Vagina (tissue), 2 donors: Measurements from ENCODE around the gene RRP1B.

Source experiments
- POLR2A ChIP-seq, 2 donors: fragments of 450-650 bp; IDR thresholded peaks; one replicate each; pipeline ENCODE4 v1.6.1; 2017; ENCODE audit warnings: antibody characterized with exemption in 2 of 2, mild to moderate bottlenecking in 2 of 2, moderate library complexity in 2 of 2
- POLR2AphosphoS5 ChIP-seq, 2 donors: sonication (generic); formaldehyde crosslinking; IDR thresholded peaks; one replicate each; pipeline ENCODE4 v1.9.0; 2017; ENCODE audit warnings: antibody characterized with exemption in 2 of 2, mild to moderate bottlenecking in 2 of 2, low read depth in 1 of 2; ENCODE audit not compliant: insufficient read depth in 1 of 2
- TF ChIP-seq, protein P1 (sequence below), 3 experiments: fragments of 450-650 bp in 2 of 3; fragments of 200-600 bp in 1 of 3; sonication (generic) in 1 of 3; IDR thresholded peaks; one replicate each; pipeline ENCODE4 v1.5.1; 2017 to 2019; ENCODE audit warnings: antibody characterized with exemption in 3 of 3, mild to moderate bottlenecking in 2 of 3, moderate library complexity in 2 of 3

DNA sequence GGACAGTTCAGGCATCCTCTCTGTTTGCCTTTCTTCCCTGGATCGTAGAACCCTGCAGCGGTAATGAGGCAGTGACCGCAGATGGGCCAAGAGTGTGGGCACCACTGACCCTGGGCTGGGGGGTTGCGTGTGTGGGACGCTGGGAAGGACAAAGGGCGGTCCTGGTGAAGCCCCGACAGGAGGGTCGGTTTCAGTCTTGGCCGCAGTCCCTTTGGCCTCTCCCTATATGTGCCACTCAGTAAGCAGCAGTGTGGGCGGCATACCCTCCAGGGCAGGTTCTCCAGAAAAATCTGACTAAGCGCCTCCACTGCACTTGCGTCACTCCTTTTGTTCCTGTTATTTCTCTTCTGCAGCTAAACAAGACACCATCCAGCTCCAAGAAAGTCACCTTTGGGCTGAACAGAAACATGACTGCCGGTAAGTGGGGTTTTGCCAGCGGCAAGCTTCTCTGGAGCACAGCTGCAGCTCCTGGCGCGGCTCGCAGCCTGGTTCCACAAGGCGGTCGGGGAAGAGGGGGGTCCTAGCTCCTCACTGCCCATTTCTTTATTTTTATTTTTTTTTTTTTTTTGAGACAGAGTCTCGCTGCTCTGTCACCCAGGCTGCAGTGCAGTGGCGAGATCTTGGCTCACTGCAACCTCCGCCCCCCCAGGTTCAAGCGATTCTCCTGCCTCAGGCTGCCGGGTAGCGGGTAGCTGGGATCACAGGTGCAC is 31.9 kb downstream of the RRP1B start:
- TF ChIP-seq, protein P1, sequence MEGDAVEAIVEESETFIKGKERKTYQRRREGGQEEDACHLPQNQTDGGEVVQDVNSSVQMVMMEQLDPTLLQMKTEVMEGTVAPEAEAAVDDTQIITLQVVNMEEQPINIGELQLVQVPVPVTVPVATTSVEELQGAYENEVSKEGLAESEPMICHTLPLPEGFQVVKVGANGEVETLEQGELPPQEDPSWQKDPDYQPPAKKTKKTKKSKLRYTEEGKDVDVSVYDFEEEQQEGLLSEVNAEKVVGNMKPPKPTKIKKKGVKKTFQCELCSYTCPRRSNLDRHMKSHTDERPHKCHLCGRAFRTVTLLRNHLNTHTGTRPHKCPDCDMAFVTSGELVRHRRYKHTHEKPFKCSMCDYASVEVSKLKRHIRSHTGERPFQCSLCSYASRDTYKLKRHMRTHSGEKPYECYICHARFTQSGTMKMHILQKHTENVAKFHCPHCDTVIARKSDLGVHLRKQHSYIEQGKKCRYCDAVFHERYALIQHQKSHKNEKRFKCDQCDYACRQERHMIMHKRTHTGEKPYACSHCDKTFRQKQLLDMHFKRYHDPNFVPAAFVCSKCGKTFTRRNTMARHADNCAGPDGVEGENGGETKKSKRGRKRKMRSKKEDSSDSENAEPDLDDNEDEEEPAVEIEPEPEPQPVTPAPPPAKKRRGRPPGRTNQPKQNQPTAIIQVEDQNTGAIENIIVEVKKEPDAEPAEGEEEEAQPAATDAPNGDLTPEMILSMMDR (IDR thresholded peaks at IDR 0.05) = no peak
- TF ChIP-seq POLR2AphosphoS5 (IDR thresholded peaks at IDR 0.05; ENCODE audit: insufficient read depth in 1 of 2, low read depth in 1 of 2) (no peak), POLR2A (IDR thresholded peaks at IDR 0.05) (no peak)
